ENCODE data around the gene KCNT1.

- TF ChIP-seq CTCF (IDR thresholded peaks at IDR 0.05) (no peak), POLR2A (IDR thresholded peaks at IDR 0.05) (no peak)
Observed at GRCh38 chr9:135760465-135760864, 58.5 kb downstream of the KCNT1 start.

Data from breast epithelium (tissue), 3 donors.